Right lobe of liver (tissue), 6 donors: Measurements from ENCODE around the gene AIFM3. TPM values are rescaled to one million over a fixed set of nuclear protein-coding genes. Genes with fewer than 3 reads are reported as not detected.
"Not testable (repeated sequence)": the region's sequence is repeated elsewhere in the genome, so short reads cannot be mapped to it uniquely, and the experiment has no call there.

Experiments used
- ATAC-seq, 4 donors: fragments of 200-7000 bp; cut with Tn5 transposase; one replicate each; pipeline ENCODE4 v1.9.1; 2020; ENCODE audit warnings: mild to moderate bottlenecking in 4 of 4, moderate library complexity in 4 of 4
- DNase-seq, 3 donors: peaks; one replicate each; pipeline ENCODE4 v3.0.0-alpha.2; 2020
- H3K27ac ChIP-seq, 3 donors: fragments of 200-600 bp; one replicate each; pipeline ENCODE4 v1.8.0; 2022
- H3K27me3 ChIP-seq, 2 donors: fragments of 200-600 bp; one replicate each; pipeline ENCODE4 v1.8.0; 2022
- H3K36me3 ChIP-seq, 4 donors: fragments of 200-600 bp; sonication (generic) in 1 of 4; one replicate each; pipeline versions ENCODE4 v1.5.1 to v1.8.0; 2017 to 2022; ENCODE audit warnings: control low read depth in 1 of 4
- H3K4me1 ChIP-seq, 4 donors: fragments of 200-600 bp; sonication (generic) in 1 of 4; one replicate each; pipeline versions ENCODE4 v1.5.1 to v1.8.0; 2017 to 2022; ENCODE audit warnings: control low read depth in 1 of 4
- H3K4me3 ChIP-seq, 3 donors: fragments of 200-600 bp; one replicate each; pipeline ENCODE4 v1.8.0; 2022
- H3K9me3 ChIP-seq, 4 donors: fragments of 200-600 bp; sonication (generic) in 1 of 4; one replicate each; pipeline versions ENCODE4 v1.5.1 to v1.8.0; 2017 to 2022; ENCODE audit warnings: control low read depth in 1 of 4
- CTCF ChIP-seq, 4 donors: fragments of 200-600 bp in 3 of 4; fragments of 450-650 bp in 1 of 4; IDR thresholded peaks; one replicate each; pipeline versions ENCODE4 v1.5.1 to v1.8.0; 2016 to 2022; ENCODE audit warnings: antibody characterized with exemption in 4 of 4, mild to moderate bottlenecking in 2 of 4
- POLR2A ChIP-seq: fragments of 450-650 bp; IDR thresholded peaks from one replicate; pipeline ENCODE4 v1.6.1; 2017; ENCODE audit warnings: antibody characterized with exemption, mild to moderate bottlenecking
- WGBS: methylation state at CpG from one replicate; pipeline ENCODE4 v1.1.6; 2018; ENCODE audit warnings: low coverage, low lambda C conversion rate; ENCODE audit not compliant: insufficient coverage; ENCODE audit errors: missing lambda C conversion rate; 5-methylcytosine and 5-hydroxymethylcytosine counted together
- intact Hi-C, 2 donors: fragments of 100-400 bp; cut with DNase I; formaldehyde crosslinking; loops; one replicate each; pipeline versions ENCODE4 v1.11.2 to v1.14.1; 2022
- total RNA-seq, 6 experiments: library from RNA; depleted of rRNA in 2 of 6; stranded (reverse); fragments of >200 nt in 2 of 6; fragmentation: NEBNext Ultra II Directional in 3 of 6; extraction: Animal tissue kit (Norgen Biotek cat#: 25700) in 3 of 6; gene quantifications; one replicate each; pipeline versions ENCODE4 v1.1.0 to v1.2.4, GENCODE V29; 2016 to 2023
- donor health status: DM: no; HTN: yes; CAD: no.
- donor health status: DM: no; HTN: no; CAD: no.
- donor health status: DM: no; HTN: no; CAD: no.
- donor health status: DM: no; HTN: yes; CAD: no.
- donor health status: DM: no; HTN: yes; CAD: no.

AIFM3 gene
- total RNA-seq, 6 experiments from 2014 or later = 0.37 to 1.4 (median 1.0) TPM

- ATAC-seq = no peak
- no peak for DNase-seq
- Histone ChIP-seq H3K36me3 (peaks cover 0 to 23% (median 2%) of the 10 kb centered on the region in 4 donors), H3K4me3 (peak overlapping the region; percentile 54 to 84 (median 76)), H3K4me1 (peaks cover 0 to 24% (median 7%) of the 10 kb centered on the region in 4 donors), H3K9me3 (no peaks in the 10 kb centered on the region), H3K27ac (peak overlapping the region in 2 of 3 donors; percentile 90 to 96), H3K27me3 (no peaks in the 10 kb centered on the region)
- WGBS = 0% methylated on average over 1 of the region's 22 CpGs
- intact Hi-C loops = no loop called here
- TF ChIP-seq CTCF (IDR thresholded peaks at IDR 0.05) (no peak), POLR2A (no peak)
Measured at GRCh38 chr22:21000207-21000986, 33.3 kb downstream of the AIFM3 start.

GRCh38 chr22:21000987-21001600 lies 34.0 kb downstream of the AIFM3 start:
- 0% methylated on average over 19 of the region's 26 CpGs for WGBS
- H3K4me3 ChIP-seq = peak overlapping the region; percentile 54 to 84 (median 76)
- ATAC-seq (no peak), DNase-seq (peak in 1 of 3 donors; percentile 61)
- intact Hi-C loops = no loop called here
- peaks cover 0 to 23% (median 2%) of the 10 kb centered on the region in 4 donors for H3K36me3 ChIP-seq
- H3K4me1 ChIP-seq = peaks cover 0 to 24% (median 7%) of the 10 kb centered on the region in 4 donors
- no peaks in the 10 kb centered on the region for H3K27me3 ChIP-seq
- no peak for TF ChIP-seq CTCF (IDR thresholded peaks at IDR 0.05)
- H3K9me3 ChIP-seq = no peaks in the 10 kb centered on the region
- peak overlapping the region; percentile 90 to 97 (median 96) for H3K27ac ChIP-seq

GRCh38 chr22:21001601-21002325 lies 34.7 kb downstream of the AIFM3 start, which contains the start of gene THAP7:
TSS of gene THAP7 (minus strand) at chr22:21002118. CDS start at chr22:21001911, 207 bp downstream.
- Histone ChIP-seq H3K9me3 (no peaks in the 10 kb centered on the region), H3K4me3 (peak within 1 kb of the TSS; percentile 54 to 84 (median 76)), H3K27ac (peak within 1 kb of the TSS; percentile 90 to 97 (median 96)), H3K27me3 (no peaks in the 10 kb centered on the region), H3K4me1 (peaks cover 0 to 24% (median 7%) of the 10 kb centered on the region in 4 donors), H3K36me3 (peaks cover 0 to 21% (median 2%) of the 10 kb centered on the region in 4 donors)
- DNase-seq (peak; percentile 97 to 98 (median 98)), ATAC-seq (peak; percentile 92 to 95 (median 94))
- TF ChIP-seq CTCF (IDR thresholded peaks at IDR 0.05) = no peak
- peak; percentile 84 for TF ChIP-seq POLR2A
- WGBS = 0% methylated on average over 2 of the region's 83 CpGs
- intact Hi-C loops = no loop called here

- no peak overlapping the region for H3K27ac ChIP-seq
- H3K4me1 ChIP-seq = peaks cover 0 to 24% (median 7%) of the 10 kb centered on the region in 4 donors
Measured at GRCh38 chr22:21003782-21004181, 36.7 kb downstream of the AIFM3 start.

GRCh38 chr22:21009208-21009607 lies 42.2 kb downstream of the AIFM3 start:
- ATAC-seq, H3K27ac ChIP-seq, H3K36me3 ChIP-seq, DNase-seq, H3K27me3 ChIP-seq, H3K4me1 ChIP-seq, H3K4me3 ChIP-seq, intact Hi-C loops, H3K9me3 ChIP-seq: not testable (repeated sequence)
- 89% methylated on average over 4 of the region's 13 CpGs for WGBS

More at GRCh38 chr22:21003782-21004181, 36.7 kb downstream of the AIFM3 start:
- no peaks in the 10 kb centered on the region for H3K27me3 ChIP-seq
- DNase-seq = peak in 1 of 3 donors; percentile 41
- no peaks in the 10 kb centered on the region for H3K9me3 ChIP-seq
- ATAC-seq = no peak
- WGBS = 44% methylated on average over 3 of the region's 4 CpGs
- TF ChIP-seq CTCF (IDR thresholded peaks at IDR 0.05) = no peak
- TF ChIP-seq POLR2A = no peak
- no peak overlapping the region for H3K4me3 ChIP-seq
- H3K36me3 ChIP-seq = peaks cover 0 to 13% (median 2%) of the 10 kb centered on the region in 4 donors
- intact Hi-C loops = no loop called here
